ENCODE results near the gene PLPPR3.
"Not testable (repeated sequence)": the region's sequence is repeated elsewhere in the genome, so short reads cannot be mapped to it uniquely, and the experiment has no call there.

The PLPPR3 gene

GRCh38 chr19:821825-822503 lies at the start of gene PLPPR3:
Gene PLPPR3 (minus strand): TSS chr19:821955. CDS start chr19:821559, 396 bp downstream.
- no peak for DNase-seq

- DNase-seq, result no peak
These were observed 49.2 kb upstream of the PLPPR3 start for GRCh38 chr19:870963-871401.

DNA sequence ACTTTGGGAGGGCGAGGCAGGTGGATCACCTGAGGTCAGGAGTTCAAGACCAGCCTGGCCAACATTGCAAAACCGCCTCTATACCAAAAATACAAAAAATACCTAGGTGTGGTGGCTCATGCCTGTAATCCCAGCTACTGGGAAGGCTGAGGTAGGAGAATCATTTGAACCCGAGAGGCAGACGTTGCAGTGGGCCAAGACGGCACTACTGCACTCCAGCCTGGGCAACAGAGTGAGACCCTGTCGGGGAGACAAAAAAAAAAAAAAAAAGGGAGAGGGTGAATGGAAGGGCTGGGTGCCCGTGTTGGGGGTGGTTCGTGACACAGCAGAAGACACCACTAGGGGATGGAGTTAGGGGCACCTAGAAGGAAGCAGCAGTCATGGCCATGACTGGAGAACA lies 48.6 kb upstream of the PLPPR3 start:
- DNase-seq, result no peak

DNA sequence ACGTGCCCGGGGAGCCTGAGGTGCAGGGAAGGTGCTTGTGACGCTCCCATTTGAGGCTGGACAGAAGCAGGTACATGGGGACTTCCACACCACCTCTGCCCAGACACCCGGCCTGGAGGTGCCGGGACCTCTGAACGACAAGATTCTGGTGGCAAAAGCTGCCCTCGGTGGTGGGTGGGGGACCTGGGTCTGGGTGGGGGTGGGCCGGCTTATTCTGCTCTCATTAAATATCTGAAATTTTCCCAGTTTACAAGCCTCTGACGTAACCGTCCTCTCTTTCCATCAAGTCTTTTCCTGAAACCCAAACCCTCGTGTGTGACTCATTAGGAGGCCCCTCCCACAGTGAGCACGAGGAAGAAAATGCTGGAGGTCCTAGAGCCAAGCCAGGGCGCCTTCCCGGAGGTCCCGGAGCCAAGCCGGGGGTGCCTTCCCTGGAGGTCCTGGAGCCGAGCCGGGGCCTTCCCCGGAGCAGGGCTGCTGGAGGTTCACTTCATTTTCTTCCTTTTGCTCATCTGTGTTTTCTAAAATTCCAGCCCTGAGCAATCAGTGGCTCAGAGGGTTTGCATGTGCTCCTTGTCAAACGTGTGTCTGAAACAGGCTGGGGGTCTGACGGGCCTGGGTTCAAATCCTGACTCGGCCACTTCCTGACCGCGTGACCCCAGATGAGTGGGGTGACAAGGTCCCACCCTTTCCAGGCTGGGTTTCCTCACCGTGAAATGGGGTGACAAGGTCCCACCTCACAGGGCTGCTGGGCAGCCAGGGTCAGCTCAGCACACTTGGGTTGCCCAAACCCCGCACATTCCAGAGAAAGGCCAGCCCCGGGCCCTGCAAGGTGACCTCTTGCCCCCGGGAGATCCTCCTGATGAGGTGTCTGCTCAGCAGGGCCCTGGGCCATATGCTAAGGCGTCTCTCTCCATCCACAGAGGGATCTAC lies 47.8 kb upstream of the PLPPR3 start:
- no peak for DNase-seq

- DNase-seq, result no peak
These were observed 46.9 kb upstream of the PLPPR3 start for GRCh38 chr19:868458-869244.

GRCh38 chr19:867855-868457 lies 46.2 kb upstream of the PLPPR3 start:
- no peak for DNase-seq

DNA sequence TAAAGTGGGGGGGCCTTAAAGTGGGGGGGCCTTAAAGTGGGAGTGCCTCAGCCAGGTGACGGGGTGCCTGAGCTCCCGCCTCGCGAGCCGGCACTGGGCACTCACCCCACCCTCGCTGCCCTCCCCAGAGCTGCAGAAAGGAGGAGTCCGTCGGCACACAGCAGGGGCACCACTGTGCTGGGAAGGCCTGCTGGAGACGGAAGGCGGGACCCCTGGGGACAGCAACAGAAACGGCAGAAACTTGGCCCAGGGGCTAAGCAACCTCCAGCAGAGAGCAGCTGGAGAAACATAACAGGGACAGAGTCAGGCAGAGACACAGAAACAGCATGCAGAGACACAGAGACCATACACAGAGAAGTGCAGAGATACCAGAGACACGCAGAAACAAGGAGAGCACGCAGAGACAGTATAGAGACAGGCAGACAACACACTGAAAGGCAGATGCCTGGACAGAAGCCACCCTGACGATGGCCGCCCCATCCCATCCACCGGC lies 45.6 kb upstream of the PLPPR3 start:
- no peak for DNase-seq

DNA sequence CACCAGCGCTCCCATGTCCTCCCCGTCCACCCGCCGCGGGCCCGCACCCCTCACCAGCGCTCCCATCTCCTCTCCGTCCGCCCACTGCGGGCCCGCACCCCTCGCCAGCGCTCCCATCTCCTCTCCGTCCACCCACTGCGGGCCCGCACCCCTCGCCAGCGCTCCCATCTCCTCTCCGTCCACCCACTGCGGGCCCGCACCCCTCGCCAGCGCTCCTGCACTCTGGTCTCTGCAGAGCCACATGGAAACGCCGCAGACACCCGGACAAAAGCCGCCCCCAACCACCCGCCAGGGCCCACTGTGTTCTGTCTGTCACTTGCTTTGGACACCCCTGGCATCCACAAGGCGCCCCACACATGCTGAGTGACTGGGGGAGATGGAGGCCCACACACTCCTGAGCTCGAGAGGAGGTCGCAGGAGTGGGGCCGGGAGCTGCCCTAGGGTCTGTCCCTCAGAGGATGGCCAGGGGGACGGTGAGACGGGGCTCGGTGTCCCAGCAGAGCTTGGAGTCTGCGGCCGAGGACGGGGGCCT lies 45.1 kb upstream of the PLPPR3 start:
- no peak for DNase-seq

- DNase-seq, result no peak
These were observed 41.5 kb upstream of the PLPPR3 start for GRCh38 chr19:863315-863620.

GRCh38 chr19:862581-863314 lies 41.0 kb upstream of the PLPPR3 start:
- peak; percentile 81 for DNase-seq

GRCh38 chr19:861756-862580 lies 40.2 kb upstream of the PLPPR3 start:
- DNase-seq, result peak; percentile 57

DNA sequence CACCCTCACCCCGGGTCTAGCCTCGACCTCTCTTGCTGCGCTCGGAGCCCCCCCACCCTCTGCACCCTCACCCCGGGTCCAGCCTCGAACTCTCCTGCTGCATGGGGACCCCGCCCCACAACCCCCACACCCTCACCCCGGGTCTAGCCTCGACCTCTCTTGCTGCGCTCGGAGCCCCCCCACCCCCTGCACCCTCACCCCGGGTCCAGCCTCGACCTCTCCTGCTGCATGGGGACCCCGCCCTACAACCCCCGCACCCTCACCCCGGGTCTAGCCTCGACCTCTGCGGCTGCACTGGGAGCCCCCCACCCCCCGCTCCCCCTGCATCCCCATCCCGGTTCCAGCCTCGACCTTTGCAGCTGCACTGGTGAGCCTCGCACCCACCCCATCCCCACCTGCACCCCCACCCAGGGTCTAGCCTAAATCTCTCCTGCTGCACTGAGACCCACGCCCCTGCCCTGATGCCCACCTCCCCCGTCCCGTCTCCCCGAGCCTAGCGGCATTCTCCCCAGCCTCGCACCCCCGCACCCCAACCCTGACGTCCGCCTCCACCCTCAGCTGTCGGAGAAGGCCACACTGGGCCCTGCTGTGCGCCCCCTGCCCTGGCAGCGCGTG lies 39.5 kb upstream of the PLPPR3 start:
- DNase-seq, result no peak

GRCh38 chr19:858868-859843 lies 37.4 kb upstream of the PLPPR3 start, which contains the start of gene CFD:
Gene CFD (plus strand): TSS chr19:859664. CDS start chr19:859690, 26 bp downstream.
- no peak for DNase-seq

- no peak for DNase-seq
These were observed 36.5 kb upstream of the PLPPR3 start for GRCh38 chr19:858284-858683.

GRCh38 chr19:855566-856120 lies 33.9 kb upstream of the PLPPR3 start:
- no peak for DNase-seq

DNA sequence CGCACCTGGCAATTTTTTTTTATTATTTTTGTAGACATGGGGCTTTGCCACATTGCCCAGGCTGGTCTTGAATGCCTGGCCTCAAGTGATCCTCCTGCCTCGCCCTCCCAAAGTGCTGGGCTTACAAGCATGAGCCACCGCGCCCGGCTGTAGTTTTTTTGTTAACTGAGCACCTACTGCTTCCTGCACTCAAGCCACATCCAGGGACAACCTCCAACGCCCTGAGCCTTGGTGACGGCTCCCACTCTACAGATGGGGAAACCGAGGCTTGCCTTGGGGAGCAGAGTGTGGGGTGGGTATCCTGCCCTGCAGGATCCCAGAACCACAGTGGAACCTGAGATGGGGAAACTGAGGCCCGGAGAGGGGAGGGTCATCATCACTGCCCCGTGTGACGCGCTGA lies 33.4 kb upstream of the PLPPR3 start:
- no peak for DNase-seq

- DNase-seq, result no peak
These were observed 32.8 kb upstream of the PLPPR3 start for GRCh38 chr19:854549-854948.

- DNase-seq, result not testable (repeated sequence)
These were observed 32.0 kb upstream of the PLPPR3 start for GRCh38 chr19:853614-854220.
